HFF-Myc (cell line): ENCODE data around the gene C10orf53.

ENCODE experiments used
- DNase-seq: peaks from one replicate; pipeline ENCODE4 v3.0.0-alpha.2; 2011; ENCODE audit warnings: low read depth; ENCODE audit errors: extremely low read depth
- H3K4me3 ChIP-seq: replicated peaks from 2 replicates; pipeline ENCODE4 v1.5.1; 2011; ENCODE audit warnings: low read depth, mild to moderate bottlenecking, control low read depth, low read length
- TF ChIP-seq, protein P1 (sequence below): IDR thresholded peaks from 2 replicates; pipeline ENCODE4 v1.5.1; 2012; ENCODE audit warnings: mild to moderate bottlenecking, low read depth, low read length, control low read depth; ENCODE audit errors: missing control alignments

C10orf53 gene

DNA sequence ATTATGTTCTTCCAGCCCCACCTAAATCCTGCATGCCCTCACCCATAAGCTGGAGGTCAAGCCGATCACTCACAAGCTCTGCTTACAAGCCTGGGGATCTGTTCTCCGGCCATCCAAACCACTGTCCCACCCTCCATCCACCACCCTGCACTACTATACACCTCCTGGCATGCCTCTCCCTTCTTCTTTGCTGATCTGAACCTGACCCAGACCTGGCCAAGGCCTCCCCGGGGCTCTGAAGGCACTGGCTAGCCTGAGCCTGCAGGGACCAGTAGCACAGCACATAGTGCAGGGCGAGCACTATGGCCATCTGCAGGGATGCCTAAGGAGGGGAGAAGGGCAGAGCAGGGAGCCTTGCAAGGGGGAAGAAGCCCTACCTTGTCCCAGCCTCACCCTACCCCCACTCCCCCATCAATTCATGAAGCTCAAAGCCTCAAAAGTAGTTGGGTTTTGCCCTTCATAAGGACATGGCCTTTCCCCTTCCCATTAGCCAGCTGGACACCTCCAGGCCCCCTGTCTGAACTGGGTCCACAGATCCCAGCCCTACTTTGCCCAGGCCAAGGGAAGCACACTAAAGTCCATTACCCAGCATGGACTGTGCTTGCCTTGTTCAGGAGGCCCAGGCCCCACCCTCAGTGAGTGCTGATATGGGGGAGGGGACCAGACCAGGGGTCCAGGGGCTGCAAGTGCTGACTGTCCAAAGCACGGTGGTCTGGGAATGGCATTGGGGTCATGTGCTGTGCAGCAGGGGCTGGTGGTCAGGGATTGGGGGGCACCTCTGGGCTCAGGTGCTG lies 36.0 kb upstream of the C10orf53 start:
- TF ChIP-seq, protein P1, sequence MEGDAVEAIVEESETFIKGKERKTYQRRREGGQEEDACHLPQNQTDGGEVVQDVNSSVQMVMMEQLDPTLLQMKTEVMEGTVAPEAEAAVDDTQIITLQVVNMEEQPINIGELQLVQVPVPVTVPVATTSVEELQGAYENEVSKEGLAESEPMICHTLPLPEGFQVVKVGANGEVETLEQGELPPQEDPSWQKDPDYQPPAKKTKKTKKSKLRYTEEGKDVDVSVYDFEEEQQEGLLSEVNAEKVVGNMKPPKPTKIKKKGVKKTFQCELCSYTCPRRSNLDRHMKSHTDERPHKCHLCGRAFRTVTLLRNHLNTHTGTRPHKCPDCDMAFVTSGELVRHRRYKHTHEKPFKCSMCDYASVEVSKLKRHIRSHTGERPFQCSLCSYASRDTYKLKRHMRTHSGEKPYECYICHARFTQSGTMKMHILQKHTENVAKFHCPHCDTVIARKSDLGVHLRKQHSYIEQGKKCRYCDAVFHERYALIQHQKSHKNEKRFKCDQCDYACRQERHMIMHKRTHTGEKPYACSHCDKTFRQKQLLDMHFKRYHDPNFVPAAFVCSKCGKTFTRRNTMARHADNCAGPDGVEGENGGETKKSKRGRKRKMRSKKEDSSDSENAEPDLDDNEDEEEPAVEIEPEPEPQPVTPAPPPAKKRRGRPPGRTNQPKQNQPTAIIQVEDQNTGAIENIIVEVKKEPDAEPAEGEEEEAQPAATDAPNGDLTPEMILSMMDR: no peak
- DNase-seq: no peak
- no peak overlapping the region for H3K4me3 ChIP-seq

DNA sequence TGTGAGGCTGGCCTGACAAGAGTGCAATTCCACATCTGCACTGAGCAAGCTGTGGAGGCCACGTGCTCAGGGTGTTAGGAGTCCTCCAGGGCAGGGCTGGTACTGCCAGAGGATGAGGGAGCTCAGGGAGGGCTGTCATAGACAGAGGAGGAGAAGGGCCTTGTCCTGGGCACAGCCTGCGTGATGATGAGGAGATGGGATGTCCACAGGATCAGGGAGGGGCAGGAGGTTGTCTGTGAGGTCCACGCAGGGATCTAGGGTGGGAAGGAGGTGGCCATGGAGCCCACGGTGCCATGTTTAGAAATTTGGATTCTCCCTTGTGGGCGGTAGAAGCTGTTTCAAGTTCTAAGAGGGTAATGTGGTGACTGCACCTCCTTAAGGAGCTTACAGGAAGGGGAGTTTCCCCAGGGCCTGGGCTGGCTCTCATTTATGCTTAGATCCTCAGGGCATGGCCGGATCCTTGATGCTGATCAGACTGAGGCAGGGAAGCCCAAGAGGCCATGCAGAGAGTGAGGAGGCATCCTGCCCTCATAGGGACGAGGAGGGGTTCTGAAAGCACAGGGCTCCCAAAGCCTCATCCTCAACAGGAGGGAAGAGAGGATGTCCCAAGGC lies 35.3 kb upstream of the C10orf53 start:
- H3K4me3 ChIP-seq: no peak overlapping the region
- no peak for DNase-seq
- TF ChIP-seq, protein P1: no peak

DNA sequence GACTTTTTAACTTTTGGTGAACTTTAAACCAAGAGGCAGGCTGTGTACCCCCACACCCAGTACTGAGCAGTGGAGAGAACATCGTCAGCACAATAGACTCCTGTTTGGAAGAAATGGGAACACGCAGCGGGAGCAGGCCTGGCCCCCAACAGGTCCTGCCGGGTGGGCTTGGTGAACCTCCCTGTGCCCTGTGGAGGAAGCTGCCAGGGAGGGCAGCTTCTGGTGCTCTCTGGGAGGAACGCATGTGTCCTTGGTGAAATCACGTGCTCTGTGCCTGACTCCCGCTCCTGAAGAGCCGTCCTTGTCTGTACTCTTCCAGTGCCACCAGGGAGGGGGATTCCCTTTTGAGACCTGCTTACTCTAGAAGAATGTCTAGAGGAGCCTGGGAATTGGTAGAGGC lies 34.0 kb upstream of the C10orf53 start:
- no peak overlapping the region for H3K4me3 ChIP-seq
- TF ChIP-seq, protein P1: no peak

DNA sequence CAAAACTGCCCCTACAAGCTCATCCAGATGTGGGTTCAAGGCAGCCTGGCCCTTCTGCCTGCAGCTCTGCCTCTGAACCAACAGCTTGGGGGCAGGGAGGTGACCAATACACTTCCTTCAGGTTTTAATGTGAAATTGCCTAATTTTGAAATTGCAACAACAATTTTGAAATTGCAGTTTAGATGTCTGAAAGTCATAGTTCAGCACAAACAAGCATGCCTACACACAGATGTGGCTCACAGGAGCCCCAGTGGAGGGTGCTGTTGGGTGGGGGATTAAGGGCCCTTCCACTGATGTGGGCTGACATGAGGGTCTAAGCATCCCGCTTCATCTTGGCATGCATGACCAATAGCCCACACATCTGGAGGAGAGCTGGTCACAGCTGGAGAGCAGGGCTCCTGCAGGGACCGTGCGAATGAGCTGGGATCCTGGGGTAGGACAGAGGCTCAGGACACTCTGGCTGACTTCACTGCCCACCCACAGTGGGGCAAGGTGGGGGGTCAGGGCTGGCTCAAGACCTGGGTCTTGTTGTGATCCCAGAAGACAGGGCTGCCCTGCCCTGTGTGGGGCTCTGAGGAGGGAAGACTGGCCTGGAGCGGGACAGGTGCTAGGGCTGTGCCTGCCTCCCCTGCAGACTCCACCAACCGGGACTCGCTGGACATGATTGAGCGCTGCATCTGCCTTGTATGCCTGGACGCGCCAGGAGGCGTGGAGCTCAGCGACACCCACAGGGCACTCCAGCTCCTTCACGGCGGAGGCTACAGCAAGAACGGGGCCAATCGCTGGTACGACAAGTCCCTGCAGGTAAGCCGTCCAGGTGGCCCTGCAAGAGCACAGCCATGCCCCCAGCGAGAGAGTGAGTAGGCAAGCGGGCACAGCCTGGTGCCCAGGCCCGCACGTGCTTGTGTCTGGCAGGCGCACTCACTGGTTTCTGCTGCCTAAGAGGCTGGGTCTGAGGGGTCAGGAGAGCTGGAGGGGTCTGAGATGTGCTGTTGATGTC lies 33.3 kb upstream of the C10orf53 start:
- no peak for DNase-seq
- no peak overlapping the region for H3K4me3 ChIP-seq
- TF ChIP-seq, protein P1: no peak

More for the DNA sequence above, 34.0 kb upstream of the C10orf53 start:
- no peak for DNase-seq

DNA sequence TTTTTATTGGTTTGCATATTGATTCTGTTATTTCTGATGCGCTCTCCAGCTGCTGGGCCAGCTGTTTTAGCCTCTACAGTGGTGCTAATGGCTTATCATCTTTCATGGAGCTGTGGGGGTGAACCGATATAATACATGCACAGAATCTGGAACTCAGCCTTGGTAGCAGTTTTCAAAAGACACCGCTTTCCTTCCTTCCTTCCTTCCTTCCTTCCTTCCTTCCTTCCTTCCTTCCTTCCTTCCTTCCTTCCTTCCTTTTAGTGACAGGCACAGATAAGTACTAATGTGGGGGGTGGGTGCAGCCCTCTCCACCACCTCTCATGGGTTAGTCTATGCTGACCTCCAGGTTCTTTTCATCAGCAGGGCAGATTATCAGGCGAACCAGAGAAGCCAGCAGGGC lies 31.9 kb upstream of the C10orf53 start:
- no peak overlapping the region for H3K4me3 ChIP-seq
- TF ChIP-seq, protein P1: no peak
- DNase-seq: no peak

DNA sequence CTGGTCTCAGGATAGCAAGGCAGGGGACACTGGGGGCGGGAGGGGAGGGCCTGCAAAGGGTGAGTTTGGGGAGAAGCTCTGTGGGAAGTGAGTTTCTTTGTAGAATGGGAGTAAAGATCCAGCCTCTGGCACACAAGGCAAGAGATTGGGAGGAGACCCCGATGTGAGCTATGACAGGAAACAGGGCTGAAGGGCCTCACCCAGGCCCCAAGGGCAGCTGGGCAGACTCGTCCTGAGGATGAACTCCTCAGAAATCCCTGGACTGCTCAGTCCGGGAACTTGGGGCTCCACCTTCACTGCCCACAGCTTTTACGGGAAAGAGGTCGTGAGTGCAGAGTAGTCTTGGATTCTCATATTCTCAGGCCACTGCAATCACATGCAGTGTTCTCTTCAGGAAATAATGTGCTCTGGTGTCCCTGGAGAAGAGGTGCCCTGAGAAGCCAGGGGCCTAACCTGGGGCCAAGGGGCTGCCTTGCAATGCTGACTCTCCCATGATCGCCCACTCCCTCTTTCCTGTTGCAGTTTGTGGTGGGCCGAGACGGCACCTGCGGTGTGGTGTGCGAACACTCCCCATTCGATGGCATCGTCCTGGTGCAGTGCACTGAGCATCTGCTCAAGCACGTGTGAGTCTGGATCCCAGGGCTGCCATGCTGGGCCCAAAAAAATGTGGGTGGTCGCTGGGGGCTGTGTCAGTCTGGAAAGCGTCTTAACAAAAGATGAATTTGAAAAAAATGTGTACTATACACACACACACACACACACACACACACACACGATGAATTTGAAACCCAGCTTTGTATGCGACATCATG lies 31.3 kb upstream of the C10orf53 start:
- DNase-seq: no peak
- TF ChIP-seq, protein P1: no peak
- H3K4me3 ChIP-seq: no peak overlapping the region
